SKM-1 treated with dmso at 0.1 percent for 144 hours (cell line): Measurements from ENCODE around the gene AVPR1B.
A peak's percentile ranks its signal among the peaks of the same experiment; 100 is the strongest.

Source experiments
- DNase-seq: peaks from one replicate; lab custom pipeline; 2025; ENCODE audit not compliant: unreplicated experiment; lab: John Stamatoyannopoulos, UW

AVPR1B gene, protein sequence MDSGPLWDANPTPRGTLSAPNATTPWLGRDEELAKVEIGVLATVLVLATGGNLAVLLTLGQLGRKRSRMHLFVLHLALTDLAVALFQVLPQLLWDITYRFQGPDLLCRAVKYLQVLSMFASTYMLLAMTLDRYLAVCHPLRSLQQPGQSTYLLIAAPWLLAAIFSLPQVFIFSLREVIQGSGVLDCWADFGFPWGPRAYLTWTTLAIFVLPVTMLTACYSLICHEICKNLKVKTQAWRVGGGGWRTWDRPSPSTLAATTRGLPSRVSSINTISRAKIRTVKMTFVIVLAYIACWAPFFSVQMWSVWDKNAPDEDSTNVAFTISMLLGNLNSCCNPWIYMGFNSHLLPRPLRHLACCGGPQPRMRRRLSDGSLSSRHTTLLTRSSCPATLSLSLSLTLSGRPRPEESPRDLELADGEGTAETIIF

DNA sequence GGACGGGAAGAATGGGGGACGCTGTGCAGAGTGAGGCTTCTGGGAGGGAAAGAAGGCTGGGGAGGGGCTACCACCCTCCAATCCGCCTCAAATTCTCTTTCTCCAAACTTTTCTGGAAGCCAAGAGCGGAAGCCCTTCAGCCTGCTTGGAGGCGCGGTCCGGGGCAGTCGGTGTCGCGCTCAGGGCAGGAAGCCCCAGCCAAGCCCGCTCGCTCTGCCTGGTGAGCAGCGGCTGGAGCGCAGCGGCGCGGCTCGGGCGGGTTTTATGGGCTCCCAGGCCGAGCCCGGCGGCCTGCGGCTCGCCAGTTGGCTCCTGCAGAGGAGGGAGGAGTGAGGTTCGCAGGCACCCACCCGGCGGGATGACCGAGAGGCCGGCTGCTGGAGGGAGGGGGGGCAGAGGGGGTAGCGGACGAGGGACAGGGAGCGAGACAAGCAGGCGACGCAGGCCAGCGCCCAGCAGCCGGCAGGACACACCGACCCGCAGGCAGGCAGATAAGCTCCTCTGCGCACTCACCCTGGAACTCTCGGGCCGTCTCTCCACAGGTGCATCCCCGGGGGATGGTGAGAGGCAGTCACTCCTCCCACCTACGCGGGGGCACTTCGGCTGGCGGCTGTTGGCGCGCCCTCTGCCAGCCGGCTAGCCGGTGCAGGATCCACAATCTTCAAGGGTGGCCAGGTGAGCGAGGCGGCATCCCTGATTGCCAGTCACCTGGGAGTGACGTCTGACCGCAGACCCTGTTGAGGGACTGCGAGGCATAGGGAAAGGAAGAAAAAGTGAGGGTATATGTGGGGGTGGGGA, at the start of gene AVPR1B:
Gene AVPR1B (minus strand): TSS at position 238 of the 798 bp plus-strand sequence. CDS start 498 bp downstream, outside the sequence.
- DNase-seq: no peak

DNA sequence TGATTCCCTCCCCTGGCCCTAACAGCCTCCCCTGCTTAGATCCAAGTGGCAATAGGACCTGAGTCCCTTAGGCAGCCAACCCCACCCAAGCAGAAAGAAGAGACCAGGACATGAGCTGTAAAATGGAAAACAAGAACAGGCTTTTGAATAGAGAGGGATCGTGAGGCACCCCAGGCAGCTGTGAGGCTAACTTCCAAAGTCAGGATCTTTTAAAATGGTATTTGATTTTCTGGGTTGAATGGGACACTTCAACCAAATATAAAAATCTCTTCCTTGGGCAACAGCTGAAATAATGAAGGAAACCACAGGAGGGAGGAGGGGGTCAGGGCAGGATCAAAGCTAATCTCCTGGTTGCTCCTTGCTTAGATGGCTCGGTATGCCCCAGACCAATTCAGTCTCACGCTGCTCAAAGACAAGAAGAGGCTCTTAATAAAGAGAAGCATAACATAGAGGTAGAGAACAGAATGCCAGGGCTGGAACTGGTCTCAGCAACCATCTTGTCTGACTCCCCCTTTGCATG, 28.6 kb upstream of the AVPR1B start:
- no peak for DNase-seq

DNA sequence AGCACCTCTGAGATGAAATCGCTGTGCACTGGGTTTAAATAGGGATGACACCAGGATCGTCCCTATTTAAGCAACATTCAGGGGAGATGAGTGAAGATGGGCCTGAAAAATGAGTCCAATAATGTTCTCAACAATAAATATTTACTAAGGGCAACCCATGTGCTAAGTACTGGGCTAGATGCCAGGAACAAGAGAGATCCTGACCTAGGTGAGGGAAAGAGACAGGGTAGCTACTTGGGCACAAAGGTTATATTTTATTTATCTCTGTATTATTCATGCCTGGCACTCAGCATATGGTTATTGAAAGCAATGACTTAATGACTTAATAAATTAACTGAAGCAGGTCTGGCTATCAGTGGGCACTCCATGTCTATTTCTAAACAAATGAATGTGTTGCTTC, 27.4 kb upstream of the AVPR1B start:
- DNase-seq: no peak

DNA sequence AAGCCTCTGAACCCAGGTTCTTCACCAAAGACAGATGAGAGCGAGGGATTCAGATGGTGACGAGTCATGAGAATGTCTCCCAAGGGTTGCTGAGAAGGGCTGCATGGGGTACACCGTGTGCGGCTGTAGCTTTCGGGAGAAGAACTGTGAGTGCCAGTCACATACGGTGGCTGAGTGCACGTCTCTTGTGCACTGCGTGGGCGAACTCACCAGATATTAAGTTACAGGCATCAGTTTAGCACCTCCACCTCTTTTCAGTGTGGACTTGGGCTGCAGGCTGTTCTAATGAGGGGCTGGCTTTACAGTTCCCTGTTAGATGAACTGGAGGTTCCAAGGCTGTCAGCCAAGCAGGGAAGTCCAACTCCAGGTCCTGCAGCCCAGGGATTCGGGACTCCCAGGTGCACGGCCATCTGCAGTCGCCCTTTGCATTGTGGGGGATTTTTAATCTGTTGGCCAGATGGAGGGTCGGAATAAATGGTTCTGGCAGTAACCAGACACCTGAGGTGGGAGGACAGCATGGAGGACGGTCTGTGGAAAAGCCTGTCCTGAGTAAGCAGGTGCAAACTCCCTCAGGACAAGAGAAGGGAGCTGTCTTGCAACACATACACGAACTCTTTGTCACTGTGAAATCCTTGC, 26.5 kb upstream of the AVPR1B start:
- no peak for DNase-seq

DNA sequence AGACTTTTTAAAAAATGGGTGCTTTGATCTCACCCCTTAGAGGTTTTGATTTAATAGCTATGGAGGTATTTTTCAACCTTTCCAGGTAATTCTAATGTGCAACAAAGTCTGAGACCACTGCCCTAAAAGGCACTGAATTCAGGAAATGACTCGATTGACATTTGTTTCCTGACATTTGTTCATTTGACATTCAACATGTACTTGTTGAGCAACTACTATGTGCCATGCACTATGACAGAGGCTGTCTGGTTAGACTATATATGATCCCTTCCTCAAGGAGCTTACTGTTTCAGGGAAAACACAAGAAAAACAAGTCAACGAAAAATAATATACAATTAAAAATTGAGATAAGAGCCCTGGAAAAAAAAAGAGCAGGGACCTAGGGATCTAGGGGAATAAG, 25.6 kb upstream of the AVPR1B start:
- DNase-seq: no peak

DNA sequence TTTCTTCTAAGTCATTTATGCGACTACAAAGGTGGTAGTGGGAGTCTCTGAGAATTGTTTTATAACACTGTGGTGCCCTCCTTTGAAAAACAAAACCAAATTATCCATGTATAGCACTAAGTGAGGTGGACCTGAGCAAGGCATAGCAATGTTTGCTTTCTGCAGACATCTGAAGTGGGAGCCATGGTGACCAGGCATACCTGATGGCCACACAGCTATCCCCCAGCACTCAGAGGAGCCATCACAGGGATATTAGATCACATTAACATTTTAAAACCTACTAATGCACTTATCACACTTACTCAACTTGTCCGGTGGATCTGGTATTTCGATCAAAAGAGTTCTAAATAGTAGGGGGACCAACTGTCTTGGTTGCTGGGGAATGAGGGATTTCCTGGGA, 24.8 kb upstream of the AVPR1B start:
- no peak for DNase-seq

DNA sequence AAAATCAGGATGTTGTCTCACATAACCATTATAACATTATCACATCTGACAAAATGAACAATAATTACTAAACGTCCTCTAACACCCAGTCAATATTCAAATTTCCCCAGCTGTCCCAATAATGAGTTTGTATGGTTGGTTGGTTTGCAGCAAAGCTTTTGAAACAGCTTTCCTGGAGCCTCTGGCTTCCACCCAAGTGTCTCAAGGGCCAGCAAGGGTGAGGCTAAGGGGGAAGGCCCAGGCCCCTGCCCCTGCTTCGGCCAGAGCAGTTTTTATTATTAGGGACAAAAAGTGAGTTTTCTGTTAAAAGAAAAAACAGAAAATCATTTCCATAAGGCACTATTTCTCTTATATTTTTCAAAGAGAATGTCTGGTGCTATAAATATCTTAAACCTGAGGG, 19.1 kb upstream of the AVPR1B start:
- DNase-seq: no peak

DNA sequence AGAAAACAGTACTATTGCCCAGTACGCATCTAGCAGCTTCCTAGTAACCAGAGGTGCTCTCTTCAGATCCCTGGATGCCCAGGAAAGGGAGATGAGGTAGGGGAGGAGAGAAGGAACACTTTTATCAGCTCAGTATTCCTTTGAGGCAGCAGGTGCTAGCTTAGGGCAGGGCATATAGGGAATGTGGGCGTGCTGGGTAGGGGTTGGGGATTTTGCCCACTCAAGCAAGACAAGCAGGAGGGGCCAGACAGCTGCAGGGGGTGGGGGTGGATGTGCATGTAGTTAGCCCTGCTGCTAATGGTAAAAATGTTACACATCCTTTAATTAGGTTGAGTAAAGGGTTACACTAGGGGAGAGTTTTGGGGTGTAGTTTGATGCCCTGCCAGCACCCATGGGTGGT, 18.1 kb upstream of the AVPR1B start:
- no peak for DNase-seq

DNA sequence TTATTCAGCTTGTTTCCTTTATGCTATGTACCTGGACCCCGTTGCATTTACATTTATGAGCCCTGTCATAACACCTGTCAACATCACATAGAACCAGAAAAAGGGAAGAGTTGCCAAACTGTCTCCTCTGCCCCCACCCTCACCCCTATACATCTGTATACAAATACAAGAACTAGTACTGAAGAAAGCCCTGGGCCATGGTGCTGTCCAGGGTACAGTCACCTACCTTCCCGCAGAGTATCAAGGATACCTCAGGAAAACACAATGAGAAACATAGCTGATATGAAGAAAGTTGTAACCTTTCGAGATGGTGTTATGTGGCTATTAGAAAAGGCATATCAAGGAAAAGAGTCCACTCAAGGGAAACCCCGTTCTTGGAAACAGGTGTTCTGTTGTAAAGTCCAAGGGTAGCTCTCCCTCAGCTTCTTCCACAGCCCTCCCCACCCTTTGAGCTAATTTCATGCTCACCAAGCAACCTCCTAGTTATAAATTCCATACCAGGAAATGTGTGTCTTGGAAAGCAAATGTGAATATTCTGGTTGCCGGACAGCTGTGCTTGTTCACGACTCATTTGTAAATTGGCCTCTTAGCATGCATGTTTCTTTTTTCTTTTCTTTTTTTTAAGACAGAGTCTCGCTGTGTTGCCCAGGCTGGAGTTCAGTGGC, 16.7 kb upstream of the AVPR1B start:
- no peak for DNase-seq

DNA sequence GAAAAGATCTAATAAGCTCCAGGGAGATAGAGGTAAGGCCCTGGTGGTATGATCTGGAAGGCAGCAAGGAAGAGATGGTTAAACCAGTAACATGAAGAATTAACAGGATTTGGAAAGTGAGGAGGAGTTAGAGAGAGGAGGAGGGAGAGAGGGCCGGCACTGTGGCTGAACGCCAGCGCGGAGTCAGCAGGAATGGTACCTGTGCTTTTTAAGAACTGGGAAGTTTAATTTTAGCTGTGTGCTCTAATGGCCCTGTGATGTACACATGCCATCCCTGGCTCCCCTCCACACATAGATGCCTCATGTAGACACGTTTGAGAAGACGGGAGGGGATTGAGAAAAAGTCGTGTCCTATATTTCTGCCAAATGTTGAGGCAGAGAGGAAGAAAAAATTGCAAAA, 13.8 kb upstream of the AVPR1B start:
- no peak for DNase-seq

DNA sequence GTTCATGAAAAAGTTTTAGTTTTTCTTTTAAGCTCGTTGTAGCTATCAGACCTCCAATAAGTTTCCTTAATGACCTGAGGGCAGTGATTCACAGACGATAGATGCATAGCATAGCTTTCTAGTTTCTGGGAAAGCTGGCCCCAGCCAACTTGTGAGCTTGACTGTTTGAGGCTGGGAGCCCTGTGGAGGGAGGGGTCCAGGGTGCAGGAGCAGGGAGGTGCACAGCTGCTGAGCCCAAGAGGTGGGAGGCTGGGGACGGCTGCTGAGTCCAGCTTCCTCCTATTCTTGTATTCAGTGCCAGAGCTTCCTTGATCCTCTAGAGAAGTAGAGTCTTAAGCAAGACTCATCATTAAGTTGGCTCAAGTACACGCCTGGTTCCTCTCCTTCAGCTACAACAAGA, 11.0 kb upstream of the AVPR1B start:
- peak; percentile 93 for DNase-seq

DNA sequence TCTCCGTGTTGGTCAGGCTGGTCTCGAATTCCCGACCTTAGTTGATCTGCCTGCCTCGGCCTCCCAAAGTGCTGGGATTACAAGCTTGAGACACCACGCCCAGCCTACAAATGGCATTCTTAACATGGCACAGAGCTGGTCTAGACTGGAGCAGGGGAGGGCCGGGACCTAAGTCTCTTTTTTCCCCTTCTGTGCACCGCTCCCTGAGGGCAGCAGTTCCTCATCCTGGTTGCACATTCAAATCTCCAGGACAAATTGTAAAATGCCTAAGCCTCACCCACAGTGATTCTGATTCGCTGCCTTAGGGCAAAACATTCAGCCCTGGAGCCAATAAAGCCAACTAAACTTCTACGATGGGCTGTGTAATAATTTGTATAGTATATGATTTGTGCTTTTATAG, 10.1 kb upstream of the AVPR1B start:
- no peak for DNase-seq

DNA sequence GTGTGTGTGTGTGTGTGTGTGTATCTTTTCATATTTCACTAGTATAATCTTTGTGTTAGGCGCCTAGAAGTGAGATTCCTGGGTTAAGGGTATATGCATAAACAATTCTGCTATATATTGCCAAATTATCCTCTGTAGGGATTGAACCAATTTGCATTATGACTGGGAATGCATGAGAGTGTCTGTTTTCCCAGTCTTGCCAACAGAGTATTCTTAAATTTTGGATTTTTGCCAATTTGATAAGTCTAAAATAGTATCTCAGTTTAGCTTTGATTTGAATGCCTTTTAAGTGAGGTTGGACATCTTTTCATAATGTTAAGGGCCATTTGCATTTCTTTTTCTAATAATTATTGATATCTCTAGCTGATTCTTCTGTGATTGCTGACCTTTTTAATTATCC, 8.2 kb upstream of the AVPR1B start:
- no peak for DNase-seq

DNA sequence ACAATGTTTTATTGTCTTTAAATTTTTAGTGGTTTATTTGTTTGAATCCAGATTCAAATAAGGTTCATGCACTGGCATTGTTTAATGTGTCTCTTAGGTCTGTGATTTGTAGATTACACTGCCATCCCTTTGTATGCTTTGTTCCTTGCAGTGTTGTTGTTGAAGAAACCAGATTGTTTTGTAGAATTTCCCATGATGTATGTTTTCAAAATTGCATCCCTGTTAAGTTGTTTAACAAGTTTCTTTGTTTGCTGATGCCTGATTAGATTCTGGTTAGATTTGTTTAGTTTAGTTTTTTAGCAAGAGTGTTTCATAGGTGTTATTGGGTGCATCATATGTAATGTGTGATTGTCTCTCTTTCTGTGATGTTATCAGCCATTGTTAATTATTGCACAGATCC, 5.5 kb upstream of the AVPR1B start:
- DNase-seq: no peak

DNA sequence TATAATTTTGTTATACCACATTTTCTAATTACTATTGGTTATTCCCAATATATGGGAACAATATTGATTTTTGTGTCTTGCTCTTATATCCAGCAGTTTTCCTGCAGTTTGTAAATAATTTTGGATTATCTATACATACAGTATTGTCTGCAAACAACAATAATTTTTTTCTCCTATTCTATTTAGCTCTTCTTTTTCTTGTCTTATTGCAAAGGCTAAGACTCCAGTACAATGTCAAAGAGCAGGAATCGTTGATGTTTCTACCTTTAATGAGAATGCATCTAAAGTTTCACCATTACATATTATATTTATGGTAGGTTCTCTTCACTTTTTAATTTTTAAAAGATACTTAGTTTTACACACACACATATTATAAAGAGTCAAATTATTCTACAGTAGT, 4.1 kb upstream of the AVPR1B start:
- no peak for DNase-seq

DNA sequence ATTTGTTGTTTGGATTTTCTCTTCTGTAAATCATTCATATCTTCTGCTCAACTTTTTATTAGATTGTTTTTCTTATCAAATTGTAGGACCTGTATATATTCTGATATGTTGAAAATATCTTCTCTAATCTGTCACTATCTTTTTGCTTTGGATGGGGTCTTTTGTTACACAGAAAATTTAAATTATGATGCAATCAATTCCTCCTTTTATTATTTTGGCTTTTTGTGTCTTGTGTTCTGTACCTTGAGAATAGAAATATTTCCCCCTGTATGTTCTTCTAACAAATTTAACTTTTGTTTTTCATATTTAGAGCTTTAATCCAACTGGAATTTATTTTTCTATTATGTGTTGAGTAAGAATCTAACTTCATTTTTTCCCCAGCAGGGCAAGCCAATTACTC, 3.2 kb upstream of the AVPR1B start:
- no peak for DNase-seq

DNA sequence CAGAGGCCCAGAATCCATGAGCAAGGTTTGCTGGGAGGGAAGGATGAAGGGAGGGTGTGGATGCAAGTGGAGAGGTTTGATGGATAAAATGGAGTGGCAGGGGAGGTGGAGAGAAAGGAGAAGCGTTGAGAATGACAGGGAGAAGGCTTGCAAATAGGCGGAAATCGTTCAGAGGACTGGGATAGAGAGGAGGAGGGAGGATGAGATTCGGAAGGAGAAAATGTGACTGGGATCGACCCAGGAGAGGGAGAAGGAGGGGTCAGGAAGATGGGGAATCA, 376 bp downstream of the AVPR1B start:
- DNase-seq: no peak

DNA sequence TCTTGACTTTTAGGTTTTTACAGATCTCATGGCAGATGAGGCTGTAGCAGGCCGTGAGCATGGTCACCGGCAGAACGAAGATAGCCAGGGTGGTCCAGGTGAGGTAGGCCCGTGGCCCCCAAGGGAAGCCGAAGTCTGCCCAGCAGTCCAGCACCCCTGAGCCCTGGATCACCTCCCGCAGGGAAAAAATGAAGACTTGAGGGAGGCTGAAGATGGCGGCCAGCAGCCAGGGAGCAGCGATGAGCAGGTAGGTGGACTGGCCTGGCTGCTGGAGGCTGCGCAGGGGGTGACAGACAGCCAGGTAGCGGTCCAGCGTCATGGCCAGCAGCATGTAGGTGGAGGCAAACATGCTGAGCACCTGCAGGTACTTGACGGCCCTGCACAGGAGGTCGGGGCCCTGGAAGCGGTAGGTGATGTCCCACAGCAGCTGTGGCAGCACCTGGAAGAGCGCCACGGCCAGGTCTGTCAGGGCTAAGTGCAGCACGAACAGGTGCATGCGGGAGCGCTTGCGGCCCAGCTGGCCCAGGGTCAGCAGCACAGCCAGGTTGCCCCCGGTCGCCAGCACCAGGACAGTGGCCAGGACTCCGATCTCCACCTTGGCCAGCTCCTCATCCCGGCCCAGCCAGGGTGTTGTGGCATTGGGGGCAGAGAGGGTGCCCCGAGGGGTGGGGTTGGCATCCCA, 856 bp downstream of the AVPR1B start:
- no peak for DNase-seq

DNA sequence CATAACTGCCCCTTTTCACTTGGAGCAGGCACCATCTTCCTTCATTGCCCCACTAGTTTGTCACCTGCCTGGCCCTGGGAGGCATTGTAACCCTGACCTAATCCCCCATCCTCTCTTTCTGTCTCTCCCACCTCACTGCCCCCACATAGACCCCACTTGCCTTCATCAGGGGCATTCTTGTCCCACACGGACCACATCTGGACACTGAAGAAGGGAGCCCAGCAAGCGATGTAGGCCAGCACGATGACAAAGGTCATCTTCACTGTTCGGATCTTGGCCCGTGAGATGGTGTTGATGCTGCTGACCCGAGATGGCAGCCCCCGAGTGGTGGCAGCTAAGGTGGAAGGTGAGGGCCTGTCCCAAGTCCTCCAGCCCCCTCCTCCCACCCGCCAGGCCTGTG, 1.4 kb downstream of the AVPR1B start:
- no peak for DNase-seq

DNA sequence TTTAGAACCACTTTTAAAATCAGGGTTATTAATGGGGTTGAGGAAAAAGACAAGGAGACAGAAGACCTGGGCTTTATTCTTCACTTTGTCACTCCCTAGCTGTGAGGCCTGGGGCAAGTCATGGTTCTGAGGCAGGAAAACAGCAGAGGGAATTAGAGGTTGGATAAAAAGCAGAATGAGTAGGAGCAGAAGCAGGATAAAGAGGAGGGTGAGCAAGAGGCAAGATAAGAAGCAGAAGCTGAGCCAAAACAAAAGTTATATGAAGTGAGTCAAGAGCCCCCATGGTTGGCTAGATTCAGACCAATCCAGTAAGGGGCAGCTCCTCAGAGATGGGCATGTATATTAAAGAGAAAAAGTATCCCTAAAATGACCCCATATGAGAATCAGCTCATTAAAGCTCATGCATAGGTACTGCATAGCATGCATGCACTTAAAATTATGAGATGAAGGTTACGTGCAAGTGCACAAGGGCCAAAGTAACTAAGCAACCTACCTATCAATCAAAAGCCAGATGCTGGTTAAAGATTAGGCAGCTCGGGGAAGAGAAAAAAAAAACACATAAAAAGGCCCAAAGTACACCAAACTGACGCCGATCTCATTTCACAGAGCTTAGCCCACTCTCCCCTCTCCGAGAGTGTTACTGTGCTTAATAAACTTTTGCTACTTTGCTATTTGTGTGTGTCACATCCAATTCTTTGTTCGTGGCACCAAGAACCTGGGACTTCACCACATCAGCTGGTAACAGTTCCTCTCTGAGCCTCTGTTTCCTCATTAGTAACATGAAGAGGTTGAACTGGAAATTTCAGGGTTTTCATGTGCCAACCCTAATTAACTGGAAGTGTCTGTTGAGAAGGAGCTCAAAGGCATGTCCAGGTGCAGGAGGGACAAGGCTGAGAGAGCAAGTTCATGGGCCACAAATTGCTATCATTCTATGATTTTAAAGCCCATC, 2.2 kb downstream of the AVPR1B start:
- DNase-seq: peak; percentile 41
